ENCODE measurements around the gene CGB5.
A peak's percentile ranks its signal among the peaks of the same experiment; 100 is the strongest.

DNA sequence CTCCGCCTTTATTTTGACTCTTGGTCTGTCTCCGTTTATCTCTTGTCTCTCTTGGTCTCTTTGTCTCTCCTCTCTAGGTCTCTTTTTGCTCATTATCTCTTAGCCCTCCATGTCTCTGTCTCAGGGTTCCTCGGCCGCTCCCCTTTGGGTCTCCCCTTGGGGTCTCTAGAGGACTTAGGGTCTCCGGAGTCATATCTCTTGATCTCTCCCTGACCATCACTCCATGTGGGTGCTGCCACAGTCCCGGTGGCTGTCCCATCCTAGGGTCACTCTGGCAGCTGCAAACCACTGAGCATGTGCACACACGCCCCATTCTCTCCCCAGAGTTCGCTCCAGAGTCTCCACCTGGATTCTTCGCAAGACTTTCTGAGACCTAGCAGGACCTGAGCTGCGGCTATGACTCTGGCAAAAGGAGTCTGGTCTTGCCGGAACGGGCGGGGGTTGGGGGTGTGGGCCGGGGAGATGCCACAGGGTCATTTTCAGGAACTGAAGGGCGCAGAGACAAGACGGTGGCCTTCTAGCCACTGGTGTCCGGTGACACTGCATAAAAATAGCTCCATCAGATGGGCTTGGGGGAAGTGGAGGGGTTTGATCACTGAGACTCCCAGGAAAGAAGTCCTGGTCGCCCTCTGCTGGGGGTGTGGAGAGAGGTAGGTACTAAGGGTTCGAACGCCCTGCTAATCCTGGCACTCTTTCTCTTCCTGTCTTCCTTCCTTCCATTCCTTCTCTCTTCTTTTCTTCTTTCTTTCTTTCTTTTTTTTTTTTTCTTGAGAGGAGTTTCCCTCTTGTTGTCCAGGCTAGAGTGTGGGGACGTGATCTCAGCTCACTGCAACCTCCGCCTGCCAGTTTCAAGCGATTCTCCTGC, 30.1 kb downstream of the CGB5 start:
- TF ChIP-seq, protein P1, sequence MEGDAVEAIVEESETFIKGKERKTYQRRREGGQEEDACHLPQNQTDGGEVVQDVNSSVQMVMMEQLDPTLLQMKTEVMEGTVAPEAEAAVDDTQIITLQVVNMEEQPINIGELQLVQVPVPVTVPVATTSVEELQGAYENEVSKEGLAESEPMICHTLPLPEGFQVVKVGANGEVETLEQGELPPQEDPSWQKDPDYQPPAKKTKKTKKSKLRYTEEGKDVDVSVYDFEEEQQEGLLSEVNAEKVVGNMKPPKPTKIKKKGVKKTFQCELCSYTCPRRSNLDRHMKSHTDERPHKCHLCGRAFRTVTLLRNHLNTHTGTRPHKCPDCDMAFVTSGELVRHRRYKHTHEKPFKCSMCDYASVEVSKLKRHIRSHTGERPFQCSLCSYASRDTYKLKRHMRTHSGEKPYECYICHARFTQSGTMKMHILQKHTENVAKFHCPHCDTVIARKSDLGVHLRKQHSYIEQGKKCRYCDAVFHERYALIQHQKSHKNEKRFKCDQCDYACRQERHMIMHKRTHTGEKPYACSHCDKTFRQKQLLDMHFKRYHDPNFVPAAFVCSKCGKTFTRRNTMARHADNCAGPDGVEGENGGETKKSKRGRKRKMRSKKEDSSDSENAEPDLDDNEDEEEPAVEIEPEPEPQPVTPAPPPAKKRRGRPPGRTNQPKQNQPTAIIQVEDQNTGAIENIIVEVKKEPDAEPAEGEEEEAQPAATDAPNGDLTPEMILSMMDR (IDR thresholded peaks at IDR 0.05): peak; percentile 54
- no peak for TF ChIP-seq POLR2AphosphoS5 (IDR thresholded peaks at IDR 0.05; ENCODE audit: low read depth, low read length)
- no peak for TF ChIP-seq TCF7L2 (IDR thresholded peaks at IDR 0.05; ENCODE audit: low read depth, low read length)
- TF ChIP-seq SIN3A (IDR thresholded peaks at IDR 0.05; ENCODE audit: borderline replicate concordance, insufficient read depth, low read depth, low read length): no peak

Data from Panc1 (cell line).